ENCODE measurements around the gene NADK. TPM values are rescaled to one million over a fixed set of nuclear protein-coding genes. Genes with fewer than 3 reads are reported as not detected.

Gene NADK
- total RNA-seq, 2 experiments from 2014 or later: 156 to 184 TPM

DNA sequence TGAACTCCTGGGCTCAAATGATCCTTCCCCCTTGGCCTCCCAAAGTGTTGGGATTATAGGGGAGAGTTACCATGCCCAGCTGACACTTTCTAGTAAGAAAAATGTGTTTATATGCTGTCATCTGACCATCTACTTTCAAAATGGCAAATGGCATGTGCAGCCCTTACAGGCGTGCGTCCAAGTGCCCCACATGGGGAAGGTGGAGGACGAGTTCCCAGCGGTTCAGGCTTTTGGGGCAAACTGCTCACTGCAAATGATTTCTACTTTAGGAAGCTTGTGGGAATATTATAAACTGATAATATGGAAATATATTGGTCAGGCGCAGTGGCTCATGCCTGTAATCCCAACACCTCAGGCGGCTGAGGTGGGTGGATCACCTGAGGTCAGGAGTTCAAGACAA is 41.5 kb upstream of the NADK start:
- no peaks in the 10 kb centered on the region for H3K9me3 ChIP-seq (ENCODE audit: low read length)
- intact Hi-C loops (cut with micrococcal nuclease; ENCODE audit: unreplicated experiment): no loop called here
- H3K4me3 ChIP-seq (ENCODE audit: low read depth, low read length, poor library complexity, severe bottlenecking): no peak overlapping the region
- peaks cover 90% of the 10 kb centered on the region for H3K36me3 ChIP-seq (ENCODE audit: insufficient read depth, low read length)
- H3K79me2 ChIP-seq (ENCODE audit: insufficient read depth, low read depth, low read length): peaks cover 60% of the 10 kb centered on the region
- peaks cover 42% of the 10 kb centered on the region for H3K4me1 ChIP-seq (ENCODE audit: insufficient read depth, low read length, poor library complexity, severe bottlenecking)
- peaks cover 9% of the 10 kb centered on the region; the same call in 1 of the 2 replicates for H4K20me1 ChIP-seq (ENCODE audit: insufficient read depth, low read length)
- H2AFZ ChIP-seq (ENCODE audit: low read length): no peak overlapping the region
- no peak for DNase-seq (ENCODE audit: low spot score)
- ChIA-PET CTCF (ENCODE audit: unreplicated experiment) (no interaction called here), POLR2A (interaction anchor here (0.5 to 1.7 kb wide), 3 partner anchors 13 to 644 kb away, joined by 3 to 10 read pairs (median 8); no protein-coding TSS in a partner anchor)
- no peak for TF ChIP-seq EZH2phosphoT487 (IDR thresholded peaks at IDR 0.05; ENCODE audit: borderline replicate concordance, low read depth, low read length)
- TF ChIP-seq, protein P1, sequence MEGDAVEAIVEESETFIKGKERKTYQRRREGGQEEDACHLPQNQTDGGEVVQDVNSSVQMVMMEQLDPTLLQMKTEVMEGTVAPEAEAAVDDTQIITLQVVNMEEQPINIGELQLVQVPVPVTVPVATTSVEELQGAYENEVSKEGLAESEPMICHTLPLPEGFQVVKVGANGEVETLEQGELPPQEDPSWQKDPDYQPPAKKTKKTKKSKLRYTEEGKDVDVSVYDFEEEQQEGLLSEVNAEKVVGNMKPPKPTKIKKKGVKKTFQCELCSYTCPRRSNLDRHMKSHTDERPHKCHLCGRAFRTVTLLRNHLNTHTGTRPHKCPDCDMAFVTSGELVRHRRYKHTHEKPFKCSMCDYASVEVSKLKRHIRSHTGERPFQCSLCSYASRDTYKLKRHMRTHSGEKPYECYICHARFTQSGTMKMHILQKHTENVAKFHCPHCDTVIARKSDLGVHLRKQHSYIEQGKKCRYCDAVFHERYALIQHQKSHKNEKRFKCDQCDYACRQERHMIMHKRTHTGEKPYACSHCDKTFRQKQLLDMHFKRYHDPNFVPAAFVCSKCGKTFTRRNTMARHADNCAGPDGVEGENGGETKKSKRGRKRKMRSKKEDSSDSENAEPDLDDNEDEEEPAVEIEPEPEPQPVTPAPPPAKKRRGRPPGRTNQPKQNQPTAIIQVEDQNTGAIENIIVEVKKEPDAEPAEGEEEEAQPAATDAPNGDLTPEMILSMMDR (conservative IDR thresholded peaks at IDR 0.05; ENCODE audit: low read length): no peak
- H3K27ac ChIP-seq (ENCODE audit: low read depth, low read length, poor library complexity, severe bottlenecking): peak overlapping the region; percentile 31
- no peak overlapping the region for H3K4me2 ChIP-seq (ENCODE audit: low read length)
- no TSS peak for BruUV-seq (replicated peaks)
- H3K9me2 ChIP-seq (ENCODE audit: insufficient read depth, low read length): no peaks in the 10 kb centered on the region

DNA sequence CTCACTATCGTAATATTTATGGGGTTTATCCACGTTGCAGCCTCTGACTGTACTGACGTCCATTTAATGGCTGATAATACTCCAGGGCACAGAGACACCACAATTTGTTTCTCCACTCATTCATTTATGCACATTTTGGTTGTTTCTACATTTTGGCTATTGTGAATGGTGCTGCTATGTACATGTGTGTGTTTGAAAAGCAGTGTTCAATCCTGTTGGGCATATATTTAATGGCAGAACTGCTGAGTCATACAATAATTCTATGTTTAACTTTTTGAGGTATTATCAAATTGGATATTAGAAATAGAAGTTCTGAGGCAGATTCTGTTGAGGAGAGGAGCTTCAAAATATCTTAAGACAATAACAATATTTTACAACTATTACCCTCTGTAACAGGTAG is 39.0 kb upstream of the NADK start:
- ChIA-PET POLR2A (no interaction called here), CTCF (ENCODE audit: unreplicated experiment) (no interaction called here)
- no TSS peak for BruUV-seq (replicated peaks)
- DNase-seq (ENCODE audit: low spot score): no peak
- no peak overlapping the region for H3K4me3 ChIP-seq (ENCODE audit: low read depth, low read length, poor library complexity, severe bottlenecking)
- H3K4me1 ChIP-seq (ENCODE audit: insufficient read depth, low read length, poor library complexity, severe bottlenecking): peaks cover 26% of the 10 kb centered on the region
- H3K27ac ChIP-seq (ENCODE audit: low read depth, low read length, poor library complexity, severe bottlenecking): peak overlapping the region; percentile 29
- TF ChIP-seq, protein P1 (conservative IDR thresholded peaks at IDR 0.05; ENCODE audit: low read length): no peak
- TF ChIP-seq EZH2phosphoT487 (IDR thresholded peaks at IDR 0.05; ENCODE audit: borderline replicate concordance, low read depth, low read length): no peak
- peaks cover 52% of the 10 kb centered on the region for H3K79me2 ChIP-seq (ENCODE audit: insufficient read depth, low read depth, low read length)
- no peak overlapping the region for H2AFZ ChIP-seq (ENCODE audit: low read length)
- peaks cover 9% of the 10 kb centered on the region; the same call in 1 of the 2 replicates for H4K20me1 ChIP-seq (ENCODE audit: insufficient read depth, low read length)
- no peaks in the 10 kb centered on the region for H3K9me2 ChIP-seq (ENCODE audit: insufficient read depth, low read length)
- H3K4me2 ChIP-seq (ENCODE audit: low read length): no peak overlapping the region
- intact Hi-C loops (cut with micrococcal nuclease; ENCODE audit: unreplicated experiment): no loop called here
- H3K9me3 ChIP-seq (ENCODE audit: low read length): no peaks in the 10 kb centered on the region
- peaks cover 89% of the 10 kb centered on the region for H3K36me3 ChIP-seq (ENCODE audit: insufficient read depth, low read length)

DNA sequence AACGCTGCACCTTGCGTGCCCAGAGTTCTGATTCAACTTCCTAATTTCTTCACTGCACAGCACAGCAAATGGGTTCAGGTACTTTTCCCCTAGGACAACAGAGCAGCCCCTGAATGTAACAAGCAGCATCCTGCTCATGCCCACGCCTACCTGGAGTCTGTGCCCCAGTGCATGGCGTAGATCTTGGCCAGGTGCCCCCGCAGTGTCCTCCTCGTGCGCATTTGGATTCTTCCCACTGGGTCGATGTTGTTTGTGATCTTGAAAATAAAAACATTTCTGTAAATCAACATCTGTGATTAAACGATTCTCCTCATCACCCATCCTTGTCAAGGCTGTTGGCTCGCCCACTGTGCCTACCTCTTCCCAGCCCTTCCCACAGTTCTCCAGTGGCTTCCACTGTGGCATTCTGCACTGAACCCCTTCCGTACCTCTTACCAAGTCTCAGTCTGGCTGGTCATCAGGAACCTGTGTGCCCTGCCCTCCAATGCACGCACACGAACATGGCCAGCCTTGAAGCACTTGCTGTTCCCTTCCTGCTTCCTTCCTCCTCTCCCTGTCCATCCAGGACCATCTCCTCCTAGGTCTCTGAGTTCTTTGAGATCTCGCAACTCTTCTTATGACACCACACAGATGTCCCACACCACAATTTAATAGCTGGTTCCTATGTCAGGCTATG is 37.5 kb upstream of the NADK start:
- H3K4me1 ChIP-seq (ENCODE audit: insufficient read depth, low read length, poor library complexity, severe bottlenecking): peaks cover 11% of the 10 kb centered on the region
- intact Hi-C loops (cut with micrococcal nuclease; ENCODE audit: unreplicated experiment): no loop called here
- H3K4me3 ChIP-seq (ENCODE audit: low read depth, low read length, poor library complexity, severe bottlenecking): no peak overlapping the region
- no peak overlapping the region for H2AFZ ChIP-seq (ENCODE audit: low read length)
- no peak overlapping the region for H3K4me2 ChIP-seq (ENCODE audit: low read length)
- H3K27ac ChIP-seq (ENCODE audit: low read depth, low read length, poor library complexity, severe bottlenecking): no peak overlapping the region
- H3K79me2 ChIP-seq (ENCODE audit: insufficient read depth, low read depth, low read length): peaks cover 41% of the 10 kb centered on the region
- DNase-seq (ENCODE audit: low spot score): no peak
- CTCF ChIA-PET (ENCODE audit: unreplicated experiment): interaction anchor here (0.6 kb wide), 2 partner anchors 36 to 337 kb away, joined by 3 read pairs; no protein-coding TSS in a partner anchor
- H3K9me2 ChIP-seq (ENCODE audit: insufficient read depth, low read length): no peaks in the 10 kb centered on the region
- peaks cover 88% of the 10 kb centered on the region for H3K36me3 ChIP-seq (ENCODE audit: insufficient read depth, low read length)
- TF ChIP-seq, protein P1 (conservative IDR thresholded peaks at IDR 0.05; ENCODE audit: low read length): no peak
- TF ChIP-seq EZH2phosphoT487 (IDR thresholded peaks at IDR 0.05; ENCODE audit: borderline replicate concordance, low read depth, low read length): no peak
- no TSS peak for BruUV-seq (replicated peaks)
- POLR2A ChIA-PET: no interaction called here
- no peaks in the 10 kb centered on the region for H3K9me3 ChIP-seq (ENCODE audit: low read length)
- peaks cover 5% of the 10 kb centered on the region; the same call in 1 of the 2 replicates for H4K20me1 ChIP-seq (ENCODE audit: insufficient read depth, low read length)

Measured in OCI-LY7 (cell line).